HepG2 (cell line): Measurements from ENCODE around the gene AIF1. TPM values are rescaled to one million over a fixed set of nuclear protein-coding genes. Genes with fewer than 3 reads are reported as not detected.

ENCODE experiments used
- CHD4 ChIP-seq: fragments of 200-600 bp; sonication (generic); IDR thresholded peaks from 2 replicates; pipeline ENCODE4 v1.7.0; 2017; ENCODE audit warnings: mild to moderate bottlenecking, low read length, borderline replicate concordance
- FOXC1 ChIP-seq: sonication (generic); formaldehyde crosslinking; IDR thresholded peaks from 2 replicates; pipeline ENCODE4 v1.8.0; 2022; ENCODE audit warnings: mild to moderate bottlenecking, missing genetic modification reagents, borderline replicate concordance
- HMGA1 ChIP-seq: sonication (generic); formaldehyde crosslinking; conservative IDR thresholded peaks from 2 replicates; pipeline ENCODE4 v1.4.0; 2020; ENCODE audit warnings: missing genetic modification reagents
- HNRNPK ChIP-seq: fragments of 200-400 bp; formaldehyde crosslinking; IDR thresholded peaks from 2 replicates; pipeline ENCODE4 v1.6.1; 2018; ENCODE audit warnings: low read length, low read depth, moderate library complexity, mild to moderate bottlenecking; ENCODE audit not compliant: poor library complexity, severe bottlenecking
- IRX3 ChIP-seq: sonication (generic); formaldehyde crosslinking; IDR thresholded peaks from 2 replicates; pipeline ENCODE4 v1.8.1; 2023; ENCODE audit warnings: mild to moderate bottlenecking, low read depth, missing genetic modification reagents, borderline replicate concordance
- KDM5A ChIP-seq: fragments of 200-600 bp; sonication (generic); IDR thresholded peaks from 2 replicates; pipeline ENCODE4 v1.7.0; 2018; ENCODE audit warnings: antibody characterized with exemption, mild to moderate bottlenecking, low read length, borderline replicate concordance
- NFE2L2 ChIP-seq: fragments of 150-350 bp; IDR thresholded peaks from 2 replicates; pipeline ENCODE4 v1.6.1; 2014; ENCODE audit warnings: low read length
- NFIC ChIP-seq: IDR thresholded peaks from 2 replicates; pipeline ENCODE4 v1.6.1; 2012; ENCODE audit warnings: mild to moderate bottlenecking, low read length, inconsistent platforms
- NONO ChIP-seq, 2 experiments: fragments of 450-650 bp in 1 of 2; sonication (generic) in 1 of 2; formaldehyde crosslinking in 1 of 2; IDR thresholded peaks in 1 of 2; conservative IDR thresholded peaks in 1 of 2; 2 replicates each; pipeline versions ENCODE4 v1.6.1 to v1.8.0; 2017 to 2022; ENCODE audit warnings: mild to moderate bottlenecking in 1 of 2, missing genetic modification reagents in 1 of 2, moderate library complexity in 1 of 2
- RAD21 ChIP-seq: fragments of 450-650 bp; formaldehyde crosslinking; IDR thresholded peaks from 2 replicates; pipeline ENCODE4 v1.5.0; 2020; ENCODE audit warnings: mild to moderate bottlenecking
- RNF2 ChIP-seq: fragments of 450-650 bp; conservative IDR thresholded peaks from 2 replicates; pipeline ENCODE4 v1.6.1; 2016; ENCODE audit warnings: low read depth
- SAFB2 ChIP-seq: sonication (generic); formaldehyde crosslinking; IDR thresholded peaks from 2 replicates; pipeline ENCODE4 v1.5.1; 2020; ENCODE audit warnings: missing genetic modification reagents, low read depth, mild to moderate bottlenecking, borderline replicate concordance
- SIN3B ChIP-seq: fragments of 150-350 bp; IDR thresholded peaks from 2 replicates; pipeline ENCODE4 v1.6.1; 2014; ENCODE audit warnings: low read length
- SMC3 ChIP-seq: IDR thresholded peaks from 2 replicates; pipeline ENCODE4 v1.6.1; 2011; ENCODE audit warnings: low read length, improper control_type of control experiment
- TAF15 ChIP-seq: fragments of 200-400 bp; formaldehyde crosslinking; IDR thresholded peaks from one replicate; pipeline ENCODE4 v1.6.1; 2018; ENCODE audit warnings: mild to moderate bottlenecking, low read depth, low read length; ENCODE audit not compliant: poor library complexity, severe bottlenecking
- TGIF2 ChIP-seq: IDR thresholded peaks from 2 replicates; pipeline ENCODE4 v1.6.1; 2016; ENCODE audit warnings: control low read depth, missing compliant biosample characterization
- ZNF225 ChIP-seq: sonication (generic); formaldehyde crosslinking; IDR thresholded peaks from 2 replicates; pipeline ENCODE4 v1.4.0; 2020; ENCODE audit warnings: mild to moderate bottlenecking, missing genetic modification reagents
- ZNF460 ChIP-seq: sonication (generic); formaldehyde crosslinking; IDR thresholded peaks from 2 replicates; pipeline ENCODE4 v1.5.1; 2020; ENCODE audit warnings: missing genetic modification reagents, mild to moderate bottlenecking, borderline replicate concordance
- ZNF557 ChIP-seq: sonication (generic); formaldehyde crosslinking; IDR thresholded peaks from 2 replicates; pipeline ENCODE4 v1.4.0; 2020; ENCODE audit warnings: missing genetic modification reagents
- polyA plus RNA-seq, 8 experiments: library from polyadenylated mRNA; depleted of rRNA in 3 of 8; stranded (reverse) in 7 of 8; unstranded in 1 of 8; fragments of >200 nt; fragmentation: Illumina TruSeq in 4 of 8; extraction: Trizol in 4 of 8; gene quantifications; 2 replicates each; pipeline versions ENCODE4 v1.2.1 to v1.2.3, GENCODE V29; 2011 to 2016; ENCODE audit warnings: low read depth in 4 of 8, missing spikeins in 1 of 8, mixed read lengths in 1 of 8; ENCODE audit not compliant: insufficient read depth in 1 of 8
- total RNA-seq, 5 experiments: library from RNA; depleted of rRNA; stranded (reverse); fragments of >200 nt; fragmentation: Illumina TruSeq; extraction: Trizol; gene quantifications; 2 replicates each; pipeline ENCODE4 v1.2.3, GENCODE V29; 2016; ENCODE audit warnings: low read depth in 1 of 5
- TF ChIP-seq, protein P1 (sequence below): sonication (generic); formaldehyde crosslinking; IDR thresholded peaks from 2 replicates; pipeline ENCODE4 v1.5.0; 2020; ENCODE audit warnings: mild to moderate bottlenecking, missing genetic modification reagents, moderate library complexity
- TF ChIP-seq, protein P2 (sequence below): sonication (generic); formaldehyde crosslinking; IDR thresholded peaks from 2 replicates; pipeline ENCODE4 v1.5.0; 2020; ENCODE audit warnings: missing genetic modification reagents, mild to moderate bottlenecking, borderline replicate concordance
- TF ChIP-seq, protein P3 (sequence below): conservative IDR thresholded peaks from 2 replicates; pipeline ENCODE4 v1.6.1; 2018; ENCODE audit warnings: missing genetic modification reagents
- TF ChIP-seq, protein P4 (sequence below): sonication (generic); formaldehyde crosslinking; IDR thresholded peaks from 2 replicates; pipeline ENCODE4 v1.5.0; 2020; ENCODE audit warnings: mild to moderate bottlenecking, missing genetic modification reagents, borderline replicate concordance
- TF ChIP-seq, protein P5 (sequence below): sonication (generic); formaldehyde crosslinking; IDR thresholded peaks from 2 replicates; pipeline ENCODE4 v1.9.0; 2022; ENCODE audit warnings: low read depth, missing genetic modification reagents

The AIF1 gene
- total and polyA plus RNA-seq, 2 of the 13 experiments (the other 11 are each of a cell fraction or from before 2014, with no cell fraction given) = 1.5 TPM; not detected in 1

DNA sequence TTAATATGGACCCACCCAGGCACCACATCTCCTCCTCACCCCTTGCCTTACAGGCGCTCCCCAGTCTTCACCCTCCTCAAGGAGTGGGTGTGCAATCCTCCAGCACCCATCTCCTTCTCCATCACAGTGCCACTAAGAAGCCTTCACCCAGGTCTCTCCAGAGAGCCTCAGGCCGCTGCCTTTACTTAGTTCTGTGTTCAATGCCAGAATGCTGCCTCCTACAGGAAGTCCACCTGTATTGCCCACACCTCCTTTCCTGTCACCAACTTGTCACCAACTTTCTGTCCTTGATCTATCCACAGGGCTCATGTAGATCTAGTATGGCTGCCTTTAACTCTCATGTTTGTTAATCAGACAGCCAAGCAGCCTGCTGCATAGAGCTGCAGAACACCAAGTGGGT, 29.5 kb upstream of the AIF1 start (continued):
- TF ChIP-seq, protein P1, sequence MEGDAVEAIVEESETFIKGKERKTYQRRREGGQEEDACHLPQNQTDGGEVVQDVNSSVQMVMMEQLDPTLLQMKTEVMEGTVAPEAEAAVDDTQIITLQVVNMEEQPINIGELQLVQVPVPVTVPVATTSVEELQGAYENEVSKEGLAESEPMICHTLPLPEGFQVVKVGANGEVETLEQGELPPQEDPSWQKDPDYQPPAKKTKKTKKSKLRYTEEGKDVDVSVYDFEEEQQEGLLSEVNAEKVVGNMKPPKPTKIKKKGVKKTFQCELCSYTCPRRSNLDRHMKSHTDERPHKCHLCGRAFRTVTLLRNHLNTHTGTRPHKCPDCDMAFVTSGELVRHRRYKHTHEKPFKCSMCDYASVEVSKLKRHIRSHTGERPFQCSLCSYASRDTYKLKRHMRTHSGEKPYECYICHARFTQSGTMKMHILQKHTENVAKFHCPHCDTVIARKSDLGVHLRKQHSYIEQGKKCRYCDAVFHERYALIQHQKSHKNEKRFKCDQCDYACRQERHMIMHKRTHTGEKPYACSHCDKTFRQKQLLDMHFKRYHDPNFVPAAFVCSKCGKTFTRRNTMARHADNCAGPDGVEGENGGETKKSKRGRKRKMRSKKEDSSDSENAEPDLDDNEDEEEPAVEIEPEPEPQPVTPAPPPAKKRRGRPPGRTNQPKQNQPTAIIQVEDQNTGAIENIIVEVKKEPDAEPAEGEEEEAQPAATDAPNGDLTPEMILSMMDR = peak; percentile 69
- TF ChIP-seq NFE2L2 (no peak), ZNF557 (CRISPR knock-in tag) (no peak), TGIF2 (CRISPR knock-in tag) (no peak), HNRNPK (no peak), SIN3B (no peak), IRX3 (CRISPR knock-in tag) (no peak), RNF2 (no peak), HMGA1 (CRISPR knock-in tag) (no peak), TAF15 (no peak), ZNF460 (CRISPR knock-in tag) (no peak), FOXC1 (CRISPR knock-in tag) (no peak), RAD21 (CRISPR knock-in tag) (peak; percentile 23; the same call in 1 of the 2 replicates), NONO (IDR thresholded peaks at IDR 0.05) (no peak), NONO (CRISPR knock-in tag; conservative IDR thresholded peaks at IDR 0.05) (no peak), SMC3 (peak; percentile 15; the same call in 1 of the 2 replicates), ZNF225 (CRISPR knock-in tag) (no peak), NFIC (no peak), SAFB2 (CRISPR knock-in tag) (no peak), CHD4 (no peak), KDM5A (no peak)
- TF ChIP-seq, protein P2, sequence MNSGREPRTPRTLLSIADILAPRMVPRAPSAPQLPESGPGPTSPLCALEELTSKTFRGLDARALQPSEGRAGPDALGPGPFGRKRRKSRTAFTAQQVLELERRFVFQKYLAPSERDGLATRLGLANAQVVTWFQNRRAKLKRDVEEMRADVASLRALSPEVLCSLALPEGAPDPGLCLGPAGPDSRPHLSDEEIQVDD (CRISPR knock-in tag) = no peak
- TF ChIP-seq, protein P3, sequence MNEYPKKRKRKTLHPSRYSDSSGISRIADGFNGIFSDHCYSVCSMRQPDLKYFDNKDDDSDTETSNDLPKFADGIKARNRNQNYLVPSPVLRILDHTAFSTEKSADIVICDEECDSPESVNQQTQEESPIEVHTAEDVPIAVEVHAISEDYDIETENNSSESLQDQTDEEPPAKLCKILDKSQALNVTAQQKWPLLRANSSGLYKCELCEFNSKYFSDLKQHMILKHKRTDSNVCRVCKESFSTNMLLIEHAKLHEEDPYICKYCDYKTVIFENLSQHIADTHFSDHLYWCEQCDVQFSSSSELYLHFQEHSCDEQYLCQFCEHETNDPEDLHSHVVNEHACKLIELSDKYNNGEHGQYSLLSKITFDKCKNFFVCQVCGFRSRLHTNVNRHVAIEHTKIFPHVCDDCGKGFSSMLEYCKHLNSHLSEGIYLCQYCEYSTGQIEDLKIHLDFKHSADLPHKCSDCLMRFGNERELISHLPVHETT (CRISPR knock-in tag) = no peak
- TF ChIP-seq, protein P4, sequence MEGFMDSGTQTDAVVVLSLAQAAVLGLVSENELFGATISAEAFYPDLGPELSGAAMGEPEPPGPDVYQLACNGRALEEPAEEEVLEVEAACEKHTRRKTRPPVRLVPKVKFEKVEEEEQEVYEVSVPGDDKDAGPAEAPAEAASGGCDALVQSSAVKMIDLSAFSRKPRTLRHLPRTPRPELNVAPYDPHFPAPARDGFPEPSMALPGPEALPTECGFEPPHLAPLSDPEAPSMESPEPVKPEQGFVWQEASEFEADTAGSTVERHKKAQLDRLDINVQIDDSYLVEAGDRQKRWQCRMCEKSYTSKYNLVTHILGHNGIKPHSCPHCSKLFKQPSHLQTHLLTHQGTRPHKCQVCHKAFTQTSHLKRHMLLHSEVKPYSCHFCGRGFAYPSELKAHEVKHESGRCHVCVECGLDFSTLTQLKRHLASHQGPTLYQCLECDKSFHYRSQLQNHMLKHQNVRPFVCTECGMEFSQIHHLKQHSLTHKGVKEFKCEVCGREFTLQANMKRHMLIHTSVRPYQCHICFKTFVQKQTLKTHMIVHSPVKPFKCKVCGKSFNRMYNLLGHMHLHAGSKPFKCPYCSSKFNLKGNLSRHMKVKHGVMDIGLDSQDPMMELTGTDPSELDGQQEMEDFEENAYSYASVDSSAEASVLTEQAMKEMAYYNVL (CRISPR knock-in tag) = no peak
- TF ChIP-seq, protein P5, sequence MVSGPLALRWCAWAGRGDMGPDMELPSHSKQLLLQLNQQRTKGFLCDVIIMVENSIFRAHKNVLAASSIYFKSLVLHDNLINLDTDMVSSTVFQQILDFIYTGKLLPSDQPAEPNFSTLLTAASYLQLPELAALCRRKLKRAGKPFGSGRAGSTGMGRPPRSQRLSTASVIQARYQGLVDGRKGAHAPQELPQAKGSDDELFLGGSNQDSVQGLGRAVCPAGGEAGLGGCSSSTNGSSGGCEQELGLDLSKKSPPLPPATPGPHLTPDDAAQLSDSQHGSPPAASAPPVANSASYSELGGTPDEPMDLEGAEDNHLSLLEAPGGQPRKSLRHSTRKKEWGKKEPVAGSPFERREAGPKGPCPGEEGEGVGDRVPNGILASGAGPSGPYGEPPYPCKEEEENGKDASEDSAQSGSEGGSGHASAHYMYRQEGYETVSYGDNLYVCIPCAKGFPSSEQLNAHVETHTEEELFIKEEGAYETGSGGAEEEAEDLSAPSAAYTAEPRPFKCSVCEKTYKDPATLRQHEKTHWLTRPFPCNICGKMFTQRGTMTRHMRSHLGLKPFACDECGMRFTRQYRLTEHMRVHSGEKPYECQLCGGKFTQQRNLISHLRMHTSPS = no peak
